HepG2 (cell line): ENCODE results near the gene CHAF1A. TPM values are rescaled to one million over a fixed set of nuclear protein-coding genes. Genes with fewer than 3 reads are reported as not detected.
A peak's percentile ranks its signal among the peaks of the same experiment; 100 is the strongest.

Experiments used
- FUBP1 ChIP-seq: sonication (generic); formaldehyde crosslinking; IDR thresholded peaks from 2 replicates; pipeline ENCODE4 v1.5.1; 2020; ENCODE audit warnings: missing genetic modification reagents, mild to moderate bottlenecking, borderline replicate concordance
- HOMEZ ChIP-seq: IDR thresholded peaks from 2 replicates; pipeline ENCODE4 v1.6.1; 2016; ENCODE audit warnings: low read depth
- HOXA5 ChIP-seq: sonication (generic); formaldehyde crosslinking; IDR thresholded peaks from 2 replicates; pipeline ENCODE4 v1.4.0; 2020; ENCODE audit warnings: missing genetic modification reagents
- JUND ChIP-seq: sonication (generic); formaldehyde crosslinking; IDR thresholded peaks from 2 replicates; pipeline ENCODE4 v1.8.0; 2022; ENCODE audit warnings: mild to moderate bottlenecking, missing genetic modification reagents
- KDM1A ChIP-seq: IDR thresholded peaks from 2 replicates; pipeline ENCODE4 v1.6.1; 2016; ENCODE audit warnings: missing compliant biosample characterization
- KDM5A ChIP-seq: fragments of 200-600 bp; sonication (generic); IDR thresholded peaks from 2 replicates; pipeline ENCODE4 v1.7.0; 2018; ENCODE audit warnings: antibody characterized with exemption, mild to moderate bottlenecking, low read length, borderline replicate concordance
- LCORL ChIP-seq, 2 experiments: fragments of 450-650 bp in 1 of 2; sonication (generic) in 1 of 2; formaldehyde crosslinking in 1 of 2; IDR thresholded peaks; 2 replicates each; pipeline versions ENCODE4 v1.5.0 to v1.6.1; 2017 to 2020; ENCODE audit warnings: antibody characterized with exemption in 1 of 2, missing genetic modification reagents in 1 of 2
- MAFF ChIP-seq: IDR thresholded peaks from 2 replicates; pipeline ENCODE4 v1.6.1; 2011; ENCODE audit warnings: low read depth, low read length, improper control_type of control experiment
- MTA3 ChIP-seq: sonication (generic); formaldehyde crosslinking; IDR thresholded peaks from 2 replicates; pipeline ENCODE4 v1.4.0; 2020; ENCODE audit warnings: missing genetic modification reagents
- MXD4 ChIP-seq: IDR thresholded peaks from 2 replicates; pipeline ENCODE4 v1.6.1; 2016; ENCODE audit warnings: mild to moderate bottlenecking, missing biosample characterization, missing genetic modification reagents
- PBX2 ChIP-seq: IDR thresholded peaks from 2 replicates; pipeline ENCODE4 v1.6.1; 2016; ENCODE audit warnings: control low read depth
- PRMT3 ChIP-seq: sonication (generic); formaldehyde crosslinking; IDR thresholded peaks from 2 replicates; pipeline ENCODE4 v1.8.1; 2022; ENCODE audit warnings: low read depth, mild to moderate bottlenecking, moderate library complexity, missing genetic modification reagents, borderline replicate concordance
- TCF12 ChIP-seq, 2 experiments: fragments of 450-650 bp in 1 of 2; sonication (generic) in 1 of 2; formaldehyde crosslinking in 1 of 2; IDR thresholded peaks; 2 replicates each; pipeline versions ENCODE4 v1.6.1 to v1.8.0; 2017 to 2022; ENCODE audit warnings: antibody characterized with exemption in 1 of 2, mild to moderate bottlenecking in 1 of 2, missing genetic modification reagents in 1 of 2, moderate library complexity in 1 of 2
- THYN1 ChIP-seq: sonication (generic); formaldehyde crosslinking; IDR thresholded peaks from 2 replicates; pipeline ENCODE4 v1.8.1; 2023; ENCODE audit warnings: low read depth, mild to moderate bottlenecking, moderate library complexity, missing genetic modification reagents, borderline replicate concordance
- ZBTB38 ChIP-seq: sonication (generic); formaldehyde crosslinking; IDR thresholded peaks from 2 replicates; pipeline ENCODE4 v1.5.1; 2020; ENCODE audit warnings: mild to moderate bottlenecking, missing genetic modification reagents
- ZFP41 ChIP-seq: sonication (generic); formaldehyde crosslinking; IDR thresholded peaks from 2 replicates; pipeline ENCODE4 v1.4.0; 2020; ENCODE audit warnings: mild to moderate bottlenecking, missing genetic modification reagents, borderline replicate concordance
- ZKSCAN8 ChIP-seq: IDR thresholded peaks from 2 replicates; pipeline ENCODE4 v1.6.1; 2016; ENCODE audit warnings: borderline replicate concordance, missing genetic modification reagents, missing compliant biosample characterization
- ZNF142 ChIP-seq: sonication (generic); formaldehyde crosslinking; IDR thresholded peaks from 2 replicates; pipeline ENCODE4 v1.4.0; 2020; ENCODE audit warnings: missing genetic modification reagents
- ZNF232 ChIP-seq: sonication (generic); formaldehyde crosslinking; IDR thresholded peaks from 2 replicates; pipeline ENCODE4 v1.4.0; 2020; ENCODE audit warnings: missing genetic modification reagents, borderline replicate concordance
- polyA plus RNA-seq, 8 experiments: library from polyadenylated mRNA; depleted of rRNA in 3 of 8; stranded (reverse) in 7 of 8; unstranded in 1 of 8; fragments of >200 nt; fragmentation: Illumina TruSeq in 4 of 8; extraction: Trizol in 4 of 8; gene quantifications; 2 replicates each; pipeline versions ENCODE4 v1.2.1 to v1.2.3, GENCODE V29; 2011 to 2016; ENCODE audit warnings: low read depth in 4 of 8, missing spikeins in 1 of 8, mixed read lengths in 1 of 8; ENCODE audit not compliant: insufficient read depth in 1 of 8
- total RNA-seq, 5 experiments: library from RNA; depleted of rRNA; stranded (reverse); fragments of >200 nt; fragmentation: Illumina TruSeq; extraction: Trizol; gene quantifications; 2 replicates each; pipeline ENCODE4 v1.2.3, GENCODE V29; 2016; ENCODE audit warnings: low read depth in 1 of 5

The CHAF1A gene
- total and polyA plus RNA-seq, 2 of the 13 experiments (the other 11 are each of a cell fraction or from before 2014, with no cell fraction given): 11.0 to 34.8 TPM

GRCh38 chr19:4385291-4386040 is 17.0 kb upstream of the CHAF1A start (continued):
- no peak for TF ChIP-seq ZNF142
- TF ChIP-seq MXD4: no peak
- no peak for TF ChIP-seq MTA3
- no peak for TF ChIP-seq HOMEZ (CRISPR knock-in tag)
- no peak for TF ChIP-seq FUBP1 (CRISPR knock-in tag)
- TF ChIP-seq LCORL (IDR thresholded peaks at IDR 0.05): no peak
- TF ChIP-seq LCORL (CRISPR knock-in tag; IDR thresholded peaks at IDR 0.05): 0 out of 2 replicates have a peak, but pooled peaks have one; percentile 31
- no peak for TF ChIP-seq ZKSCAN8
- TF ChIP-seq ZFP41 (CRISPR knock-in tag): no peak
- TF ChIP-seq HOXA5 (CRISPR knock-in tag): no peak
- no peak for TF ChIP-seq MAFF
- no peak for TF ChIP-seq KDM1A (CRISPR knock-in tag)
- no peak for TF ChIP-seq THYN1
- 0 out of 2 replicates have a peak, but pooled peaks have one; percentile 26 for TF ChIP-seq ZNF232
- TF ChIP-seq JUND (CRISPR knock-in tag): no peak
- TF ChIP-seq PRMT3 (CRISPR knock-in tag): no peak
- TF ChIP-seq ZBTB38 (CRISPR knock-in tag): peak; percentile 5; the same call in 1 of the 2 replicates
- no peak for TF ChIP-seq PBX2 (CRISPR knock-in tag)
- no peak for TF ChIP-seq TCF12 (IDR thresholded peaks at IDR 0.05)
- TF ChIP-seq TCF12 (CRISPR knock-in tag; IDR thresholded peaks at IDR 0.05): no peak
- TF ChIP-seq KDM5A: no peak
